Measurements from ENCODE around the gene HEMGN. TPM values are rescaled to one million over a fixed set of nuclear protein-coding genes. Genes with fewer than 3 reads are reported as not detected.
"Not testable (repeated sequence)": the region's sequence is repeated elsewhere in the genome, so short reads cannot be mapped to it uniquely, and the experiment has no call there.

The HEMGN gene, protein sequence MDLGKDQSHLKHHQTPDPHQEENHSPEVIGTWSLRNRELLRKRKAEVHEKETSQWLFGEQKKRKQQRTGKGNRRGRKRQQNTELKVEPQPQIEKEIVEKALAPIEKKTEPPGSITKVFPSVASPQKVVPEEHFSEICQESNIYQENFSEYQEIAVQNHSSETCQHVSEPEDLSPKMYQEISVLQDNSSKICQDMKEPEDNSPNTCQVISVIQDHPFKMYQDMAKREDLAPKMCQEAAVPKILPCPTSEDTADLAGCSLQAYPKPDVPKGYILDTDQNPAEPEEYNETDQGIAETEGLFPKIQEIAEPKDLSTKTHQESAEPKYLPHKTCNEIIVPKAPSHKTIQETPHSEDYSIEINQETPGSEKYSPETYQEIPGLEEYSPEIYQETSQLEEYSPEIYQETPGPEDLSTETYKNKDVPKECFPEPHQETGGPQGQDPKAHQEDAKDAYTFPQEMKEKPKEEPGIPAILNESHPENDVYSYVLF
- total RNA-seq = 4.1 TPM

DNA sequence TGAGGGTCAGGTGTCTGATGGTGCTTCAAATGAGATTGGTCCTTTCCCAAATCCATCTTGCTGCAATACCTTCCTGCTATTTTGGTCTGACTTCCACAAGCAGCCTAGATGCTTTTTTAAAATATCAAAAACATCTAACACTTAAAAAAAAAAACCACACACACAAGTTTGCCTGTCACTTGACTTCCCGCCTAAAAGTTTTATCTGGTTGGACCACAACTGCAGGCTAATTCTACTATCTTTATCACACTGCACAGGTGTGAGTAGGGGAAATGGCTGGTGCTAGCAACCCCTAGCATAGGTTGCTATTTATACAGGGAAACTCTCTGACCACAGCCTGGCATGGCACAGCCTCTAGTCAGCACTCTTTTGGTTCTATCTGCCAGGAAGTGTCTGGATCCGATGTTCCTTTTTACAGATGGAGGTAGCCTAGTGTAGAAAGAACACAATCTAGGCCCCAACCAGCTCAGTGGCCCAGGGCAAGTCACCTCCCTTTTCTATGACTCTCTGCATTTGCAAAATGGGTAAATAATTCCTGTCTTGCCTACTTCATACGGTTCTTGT lies at the start of gene HEMGN:
HEMGN (minus strand) TSS at position 92 of the 564 bp plus-strand sequence; CDS start at position 56, 36 bp downstream.
- DNase-seq = no peak

DNA sequence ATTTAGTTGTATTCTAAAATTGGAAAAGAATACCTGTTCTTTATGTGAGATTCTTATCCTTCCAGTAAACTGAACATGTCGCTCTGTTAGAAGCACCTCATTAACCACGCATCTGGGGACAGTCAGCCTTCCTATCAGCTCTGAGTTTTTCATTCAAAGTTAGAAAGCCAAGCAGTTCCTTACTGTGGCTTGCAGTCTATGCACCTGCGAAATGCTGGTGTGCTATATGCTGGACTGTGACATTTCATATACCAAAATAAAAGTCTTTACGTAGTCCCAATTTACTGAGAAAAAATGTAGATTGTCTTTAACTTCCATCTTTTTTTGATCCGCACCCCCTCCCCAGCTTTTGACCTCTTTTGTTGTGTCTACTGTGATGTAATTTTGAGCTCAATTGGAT lies 49.5 kb upstream of the HEMGN start:
- no peak for DNase-seq

DNA sequence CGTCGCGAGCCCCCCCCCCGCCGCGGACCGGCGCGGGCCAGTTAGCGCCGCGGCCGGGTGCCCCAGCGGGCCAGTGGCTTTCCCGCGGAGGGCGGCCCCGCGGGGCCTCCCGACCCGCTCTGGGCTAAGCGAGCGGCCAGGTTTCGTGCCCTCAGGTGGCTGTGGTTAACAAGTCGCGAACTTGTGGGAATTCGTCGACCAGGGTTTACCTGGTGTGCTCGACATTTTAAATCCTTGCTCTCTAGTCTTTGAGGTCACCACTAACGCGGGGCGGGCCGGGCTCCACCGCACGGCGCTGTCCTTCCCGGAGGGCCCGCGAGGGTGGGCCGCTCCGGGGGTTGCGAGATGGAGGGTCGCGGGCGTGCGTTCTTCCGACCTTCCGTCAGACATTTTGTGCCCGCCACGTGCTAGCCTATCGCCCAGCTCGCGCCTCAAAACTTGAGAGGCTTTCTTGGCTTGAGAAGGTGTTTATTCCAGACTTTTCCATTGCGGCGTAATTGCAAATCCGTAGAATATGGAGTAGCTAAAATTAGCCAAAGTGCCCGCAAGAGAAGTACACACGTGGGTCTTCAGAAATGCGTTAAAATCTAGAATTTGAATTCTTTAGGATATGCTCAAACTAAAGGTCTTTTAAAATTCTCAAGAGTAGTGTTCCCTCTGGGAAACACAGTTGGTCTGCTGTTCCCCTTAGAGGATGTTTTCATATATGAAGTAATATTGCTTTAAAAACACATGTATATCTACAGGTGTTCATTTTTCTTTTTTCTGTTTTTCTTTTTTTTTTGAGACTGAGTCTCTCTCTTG lies 47.3 kb upstream of the HEMGN start:
- DNase-seq = peak; percentile 61

DNA sequence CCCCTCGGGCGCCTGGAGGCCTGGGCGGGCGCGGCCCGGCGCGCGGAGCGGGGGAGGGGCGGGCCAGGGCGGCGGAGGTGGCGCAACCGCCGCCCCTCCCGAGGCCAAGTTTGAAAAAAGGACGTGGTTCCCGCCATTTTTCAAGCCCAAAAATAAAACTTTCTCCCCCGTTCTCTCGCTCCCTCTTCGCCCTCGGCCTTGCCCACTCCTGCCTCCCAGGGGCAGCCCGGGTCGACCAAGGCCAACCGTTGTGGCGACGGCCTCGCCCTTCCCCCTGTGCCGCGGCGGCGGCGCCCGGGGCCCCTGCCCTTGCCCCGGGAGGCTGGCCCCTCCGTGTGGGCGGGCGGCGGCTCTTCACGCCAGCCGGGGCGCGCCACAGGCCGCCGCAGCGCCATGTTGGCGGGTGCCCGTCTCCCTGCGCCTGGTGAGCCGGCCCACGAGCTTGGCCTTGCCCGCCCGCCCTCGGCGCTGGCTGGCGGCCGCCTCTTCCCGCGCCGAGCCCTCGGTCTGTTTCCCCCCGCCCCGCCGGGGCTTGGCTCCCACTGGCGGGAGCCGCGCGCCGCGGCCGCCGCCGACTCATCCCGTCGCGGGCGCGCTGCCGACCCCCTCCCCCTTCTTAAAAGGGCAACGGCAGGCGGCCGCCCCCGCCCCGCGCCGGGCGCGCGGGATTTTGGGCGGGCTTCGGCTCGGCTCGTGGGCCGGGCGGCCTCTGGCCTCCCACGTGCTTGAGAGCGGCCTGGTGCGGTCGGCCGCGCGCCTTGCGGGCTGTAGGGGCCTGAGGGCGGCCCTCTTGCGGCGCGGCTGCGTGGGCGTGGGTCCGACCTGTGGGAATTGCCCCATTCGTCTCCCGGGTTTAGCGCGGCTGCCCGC lies 46.5 kb upstream of the HEMGN start:
- peak; percentile 87 for DNase-seq

DNA sequence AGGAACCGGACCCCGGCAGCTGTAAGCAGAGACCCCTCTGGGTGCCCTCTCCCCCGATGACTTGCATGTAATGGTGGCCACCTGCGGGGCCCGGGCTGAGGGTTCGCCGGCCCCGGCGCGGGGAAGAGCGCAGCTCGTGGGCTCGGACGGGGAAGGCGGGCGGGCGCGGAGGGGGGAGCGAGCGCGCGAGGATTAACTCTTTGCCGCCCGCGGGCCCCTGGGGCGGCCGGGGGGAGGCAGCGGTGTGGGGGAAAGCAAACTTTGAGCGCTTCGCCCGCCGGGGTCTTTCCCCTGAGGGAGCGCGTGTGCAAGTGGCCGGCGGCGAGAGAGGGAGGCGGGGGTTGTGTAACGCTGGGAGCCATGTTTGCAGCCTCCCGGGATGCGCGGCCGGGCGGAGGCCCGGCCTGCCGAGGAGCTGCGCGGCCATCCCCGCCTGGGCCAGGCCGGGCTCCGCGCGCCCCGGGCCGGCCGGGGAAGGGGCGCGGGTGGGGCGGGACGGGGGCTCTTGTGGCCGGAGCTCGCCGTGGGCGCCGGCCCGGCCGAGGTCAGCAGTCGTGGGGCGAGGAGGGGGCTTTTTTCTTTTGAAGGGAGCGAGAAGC lies 45.7 kb upstream of the HEMGN start:
- DNase-seq = peak; percentile 80

DNA sequence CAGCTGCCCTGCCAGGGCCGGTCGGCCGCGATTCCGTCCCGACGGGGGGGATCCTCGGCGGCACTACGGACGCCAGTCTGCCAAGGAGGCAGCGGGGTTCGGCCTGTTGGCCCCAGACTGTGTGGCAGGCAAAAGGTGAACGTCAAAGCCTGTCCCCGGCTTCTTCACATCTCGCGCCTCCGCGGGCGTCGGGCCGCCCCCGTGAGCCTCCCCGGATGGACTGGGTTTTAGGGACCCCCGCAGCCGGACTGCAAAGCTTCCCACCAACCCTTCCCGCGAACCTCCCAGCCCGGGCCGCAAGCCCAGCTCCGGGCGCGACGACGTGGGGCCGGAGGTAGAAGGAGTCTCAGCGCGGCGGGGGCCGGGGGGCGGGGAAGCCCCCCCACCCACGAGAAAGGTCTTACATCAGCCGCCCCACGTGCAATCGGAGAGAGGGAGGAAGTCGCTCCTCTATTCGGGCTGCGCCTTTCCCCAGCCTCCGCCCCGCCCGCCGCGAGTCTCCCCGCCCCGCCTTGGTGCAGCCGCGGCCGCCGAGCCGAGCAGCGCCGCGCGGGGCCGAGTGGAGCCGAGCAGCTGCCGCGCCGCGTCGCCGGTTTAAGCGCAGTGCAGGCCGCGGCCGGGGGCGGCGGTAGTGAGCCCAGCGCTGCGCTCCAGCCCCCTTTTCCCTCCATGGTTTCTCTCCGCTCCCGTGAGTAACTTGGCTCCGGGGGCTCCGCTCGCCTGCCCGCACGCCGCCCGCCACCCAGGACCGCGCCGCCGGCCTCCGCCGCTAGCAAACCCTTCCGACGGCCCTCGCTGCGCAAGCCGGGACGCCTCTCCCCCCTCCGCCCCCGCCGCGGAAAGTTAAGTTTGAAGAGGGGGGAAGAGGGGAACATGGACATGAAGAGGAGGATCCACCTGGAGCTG lies 45.0 kb upstream of the HEMGN start, which contains the start of gene ANP32B:
ANP32B (plus strand) TSS at position 659 of the 906 bp plus-strand sequence; CDS start at position 874, 215 bp downstream.
- DNase-seq = peak; percentile 96

DNA sequence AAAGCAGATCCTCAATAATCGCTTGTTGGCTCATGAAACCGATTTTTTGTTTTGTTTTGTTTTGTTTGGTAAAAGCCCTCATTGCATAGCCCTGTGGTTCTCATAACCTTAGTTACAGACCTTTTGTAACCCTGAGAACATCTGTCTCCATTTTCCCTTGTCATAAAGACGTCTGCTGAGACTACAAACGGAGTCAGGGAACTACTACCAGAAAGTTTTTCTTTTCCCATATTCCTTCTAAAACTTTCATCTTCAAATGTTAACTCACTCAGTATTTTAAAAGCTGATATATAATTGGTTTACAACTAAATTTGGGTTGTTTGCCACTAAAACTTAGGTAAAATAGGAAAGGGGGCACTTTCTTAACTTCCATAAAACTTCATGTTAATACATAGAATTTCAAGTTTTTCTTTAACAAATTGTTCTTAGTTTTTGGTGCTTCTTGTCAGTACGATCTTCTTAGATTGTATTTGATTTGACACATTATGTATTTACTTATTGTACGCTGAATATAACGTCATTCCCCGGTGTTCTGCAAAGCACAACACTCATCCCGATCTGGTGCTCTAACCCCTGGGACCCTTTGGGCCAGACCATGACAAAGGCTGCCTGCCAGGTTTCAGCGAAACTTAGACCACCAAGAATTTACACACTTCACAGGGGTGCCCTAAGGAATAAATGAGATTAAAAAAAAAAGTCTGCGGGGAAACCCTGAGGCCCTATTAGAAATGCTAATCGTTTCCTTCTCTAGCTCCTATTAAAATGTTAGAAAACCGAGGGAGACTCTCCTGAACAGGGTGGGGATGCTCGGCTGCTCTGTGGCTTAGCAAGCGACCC lies 44.1 kb upstream of the HEMGN start:
- peak; percentile 31 for DNase-seq

DNA sequence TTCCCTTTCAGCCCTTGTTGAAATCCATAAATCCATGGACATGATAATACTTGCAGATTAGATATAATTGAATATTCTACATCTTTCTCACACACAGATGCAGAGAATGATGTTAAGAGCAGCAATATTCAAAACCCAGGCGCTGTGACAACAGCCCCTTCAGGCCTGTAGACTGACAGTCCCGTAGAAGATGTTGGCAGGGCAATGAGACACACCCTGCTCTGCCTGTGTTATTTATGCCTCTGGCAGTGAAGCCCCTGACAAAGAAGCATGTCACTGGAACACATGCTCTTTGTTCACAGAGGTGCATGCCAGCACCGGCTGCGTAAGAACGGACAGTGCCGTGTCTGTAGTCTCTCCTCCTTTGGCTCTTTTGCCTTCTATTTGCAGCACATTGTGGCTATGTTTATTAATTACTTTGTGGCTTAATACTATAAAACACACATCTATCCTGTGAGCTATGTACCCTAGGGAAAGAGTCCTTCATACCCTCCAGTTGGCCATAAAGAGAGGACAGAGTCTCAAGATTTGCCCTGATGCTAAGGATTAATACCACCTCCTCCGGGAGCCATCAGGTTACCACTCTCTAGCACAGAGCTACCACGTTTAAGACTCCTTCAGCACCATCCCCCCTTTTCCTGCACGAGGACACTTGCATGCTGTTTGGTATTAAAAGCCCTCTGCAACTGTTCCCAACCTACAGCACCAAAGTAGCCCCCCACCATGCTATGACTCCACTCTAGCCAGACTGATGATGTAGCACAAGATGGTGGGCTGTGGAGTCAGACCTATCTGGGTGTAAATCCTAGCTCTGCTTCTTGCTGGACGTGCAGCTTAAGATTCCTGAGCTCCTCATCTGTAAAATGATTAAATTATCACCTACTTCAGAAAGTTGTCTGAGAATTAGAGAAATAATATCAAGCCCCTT lies 43.2 kb upstream of the HEMGN start:
- DNase-seq = peak; percentile 78

DNA sequence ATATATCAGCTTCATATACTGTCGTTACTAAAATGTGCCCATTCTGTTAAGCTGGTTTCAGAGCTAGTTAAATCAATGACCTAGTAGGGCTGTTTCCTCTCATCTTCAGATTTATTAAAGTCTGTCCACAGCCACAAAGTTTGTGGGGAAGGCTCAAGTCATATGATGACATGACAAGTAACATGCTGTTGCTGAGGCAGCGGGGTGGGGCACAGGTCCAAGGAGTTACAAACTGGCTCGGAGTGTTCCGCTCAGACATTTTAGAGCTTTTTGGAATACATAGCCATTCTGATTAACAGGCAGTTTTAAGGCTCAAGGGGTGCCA lies 42.5 kb upstream of the HEMGN start:
- peak; percentile 51 for DNase-seq

DNA sequence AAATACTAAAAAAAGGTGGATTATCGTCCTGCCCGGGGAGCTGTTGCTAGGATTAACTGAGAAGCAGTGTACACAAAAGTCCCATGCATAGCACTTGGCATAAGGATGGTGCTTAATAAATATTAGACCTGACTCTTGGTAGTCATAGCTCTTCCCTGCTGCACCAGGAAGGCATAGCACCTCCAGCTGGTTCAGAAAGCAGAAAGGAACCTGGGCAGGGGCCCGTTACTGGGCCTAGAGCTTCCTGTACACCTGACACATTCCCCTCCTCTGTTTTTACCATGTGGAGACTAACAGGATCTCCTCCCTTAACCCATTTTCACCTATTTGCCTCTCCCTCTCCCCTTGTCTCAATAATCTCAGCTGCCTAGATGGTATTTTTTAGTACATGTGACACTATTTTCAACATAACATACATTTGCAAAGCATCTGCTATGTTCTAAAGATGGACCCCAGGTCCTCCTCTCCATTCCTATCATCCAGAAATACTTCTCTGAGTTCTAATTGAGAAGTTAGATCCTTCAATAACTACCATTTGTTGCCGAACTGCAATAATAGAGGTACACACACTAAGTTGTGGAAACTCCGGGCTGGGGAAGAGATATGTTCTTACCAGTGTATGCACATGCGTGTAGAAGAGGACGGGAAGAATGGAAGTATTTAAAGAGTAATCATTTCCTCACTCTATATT lies 42.0 kb upstream of the HEMGN start:
- peak; percentile 37 for DNase-seq

DNA sequence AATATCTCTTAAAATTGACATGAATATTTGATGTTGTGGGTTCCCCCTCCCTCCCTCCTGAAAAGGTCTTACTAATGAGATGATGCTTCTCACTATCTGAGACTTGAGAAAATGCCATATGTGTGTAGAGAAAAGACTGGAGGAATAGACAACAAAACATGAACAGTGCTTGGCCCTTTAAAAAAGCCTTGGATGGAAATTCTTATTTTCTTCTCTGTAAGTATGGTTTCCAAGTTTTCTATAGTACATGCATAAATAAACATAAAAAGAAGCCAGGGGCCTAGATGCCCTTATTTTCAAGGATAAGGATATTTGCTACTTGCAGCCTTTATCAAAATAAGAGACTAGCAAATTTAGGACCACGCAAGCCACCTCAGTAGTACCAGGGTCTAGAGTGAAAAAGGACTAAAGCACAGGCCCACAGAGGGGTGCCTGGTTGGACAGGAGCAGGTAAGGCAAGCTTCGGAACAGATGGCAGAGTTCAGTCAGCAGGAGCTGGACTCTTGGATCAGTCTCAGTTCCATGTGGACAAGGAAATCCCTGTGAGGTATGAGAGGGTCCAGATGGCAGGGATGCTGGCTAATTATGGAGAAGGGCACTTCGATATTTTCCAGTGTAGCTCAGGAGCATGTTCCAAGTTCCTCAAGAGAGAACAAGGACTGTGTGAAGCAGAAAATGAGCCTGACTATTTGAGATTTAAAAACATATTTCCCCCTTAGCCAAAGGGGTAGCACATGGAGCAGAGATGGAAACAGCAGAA lies 40.6 kb upstream of the HEMGN start:
- peak; percentile 35 for DNase-seq

DNA sequence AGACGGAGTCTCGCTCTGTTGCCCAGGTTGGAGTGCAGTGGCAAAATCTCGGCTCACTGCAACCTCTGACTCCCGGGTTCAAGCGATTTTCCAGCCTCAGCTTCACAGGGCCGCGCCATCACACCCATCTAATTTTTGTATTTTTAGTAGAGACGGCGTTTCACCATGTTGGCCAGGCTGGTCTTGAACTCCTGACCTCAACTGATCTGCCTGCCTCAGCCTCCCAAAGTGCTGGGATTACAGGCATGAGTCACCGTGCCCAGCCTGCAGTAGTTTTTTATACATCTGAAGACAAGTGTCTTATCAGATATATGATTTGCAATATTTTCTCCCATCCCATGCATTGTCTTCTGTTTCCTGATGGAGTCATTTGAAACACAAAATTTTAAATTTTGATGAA lies 38.7 kb upstream of the HEMGN start:
- not testable (repeated sequence) for DNase-seq

DNA sequence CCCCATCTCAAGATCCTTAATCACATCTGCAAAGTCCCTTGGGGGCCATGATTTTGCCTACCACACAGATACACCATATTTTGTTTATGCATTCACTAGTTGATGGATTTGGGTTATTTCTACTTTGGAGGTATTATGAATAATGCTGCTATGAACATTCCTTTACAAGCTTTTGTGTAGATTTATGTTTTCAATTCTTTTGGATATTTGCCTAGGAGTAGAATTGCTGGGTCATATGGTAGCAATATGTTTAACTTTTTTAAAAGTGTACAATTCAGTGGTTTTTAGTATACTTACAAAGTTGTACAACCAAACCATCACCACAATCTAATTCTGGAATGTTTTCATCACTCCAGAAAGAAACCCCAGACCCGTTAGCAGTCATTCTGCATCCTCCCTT lies 37.4 kb upstream of the HEMGN start:
- DNase-seq = no peak

DNA sequence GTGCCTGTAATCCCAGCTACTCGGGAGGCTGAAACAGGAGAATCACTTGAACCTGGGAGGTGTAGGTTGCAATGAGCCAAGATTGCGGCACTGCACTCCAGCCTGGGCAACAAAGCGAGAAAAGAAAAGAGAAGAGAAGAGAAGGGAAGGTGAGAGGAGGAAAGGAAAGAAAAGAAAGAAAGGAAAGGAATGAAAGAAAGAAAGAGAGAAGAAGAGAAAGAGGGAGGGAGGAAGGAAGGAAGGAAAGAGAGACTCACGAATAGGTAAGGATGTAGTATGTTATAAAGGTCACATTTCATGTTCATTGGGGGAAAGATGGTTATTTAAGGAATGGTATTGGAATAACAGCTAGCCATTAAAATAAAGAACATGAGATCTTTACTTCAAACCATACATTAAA lies 34.8 kb upstream of the HEMGN start:
- no peak for DNase-seq

DNA sequence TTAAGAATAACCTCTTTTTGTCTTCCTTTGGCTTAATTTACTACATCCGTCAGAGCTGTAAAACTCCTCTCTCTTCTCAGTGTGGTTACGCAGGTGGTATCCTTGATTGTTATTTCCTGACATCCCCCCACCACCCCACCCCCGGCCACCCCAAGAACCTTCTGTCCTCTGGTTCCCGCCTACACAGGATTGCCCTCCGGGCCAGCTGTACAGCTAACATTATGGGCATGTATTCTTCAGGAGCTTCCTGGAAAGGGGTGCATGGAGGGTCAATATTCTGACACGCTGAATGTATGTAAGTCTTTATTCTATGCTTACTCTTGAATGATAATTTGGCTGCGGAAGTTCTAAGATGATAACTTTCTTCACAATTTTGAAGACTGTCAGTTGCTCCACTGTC lies 32.2 kb upstream of the HEMGN start:
- DNase-seq = no peak

DNA sequence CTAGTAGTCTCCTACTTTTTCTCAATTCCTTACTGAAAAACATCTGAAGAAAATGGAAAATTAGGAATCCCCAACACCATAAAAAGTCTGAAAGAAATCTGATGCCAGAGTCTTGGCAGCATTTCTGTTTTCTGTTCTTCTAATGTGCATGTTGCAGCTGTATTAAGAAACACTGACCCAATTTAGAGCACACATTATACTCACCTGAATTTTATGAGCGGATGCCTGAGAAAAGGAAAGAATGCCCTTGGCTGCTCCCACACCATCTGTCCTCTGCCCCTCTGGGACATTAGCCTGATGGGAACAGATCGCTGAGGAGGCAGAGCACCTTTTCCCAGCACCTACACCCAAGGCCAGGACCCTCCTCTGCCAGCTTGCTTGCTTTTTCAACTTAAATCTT lies 31.0 kb upstream of the HEMGN start:
- DNase-seq = no peak

DNA sequence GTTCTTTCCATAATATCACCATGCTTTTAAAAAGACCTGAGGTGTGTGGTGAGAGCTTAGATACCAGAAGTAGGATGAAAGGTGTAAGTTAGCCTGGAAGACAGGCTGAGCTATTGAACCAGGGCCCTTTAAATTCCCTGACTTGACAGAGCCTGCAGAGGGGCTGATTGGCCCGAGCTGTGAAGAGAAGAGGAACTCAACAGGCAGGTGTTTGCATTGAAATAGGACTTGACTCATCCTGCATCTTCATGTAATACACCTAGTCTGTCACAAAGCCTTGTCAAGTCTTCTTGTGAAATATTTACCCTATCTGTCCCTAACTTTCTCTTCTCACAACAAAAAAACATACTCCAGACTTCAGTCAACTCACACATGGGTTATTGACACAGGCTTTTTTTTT lies 28.5 kb upstream of the HEMGN start:
- DNase-seq = no peak
